Esophagus muscularis mucosa (tissue), 4 donors: ENCODE results near the gene ATL1. TPM values are rescaled to one million over a fixed set of nuclear protein-coding genes. Genes with fewer than 3 reads are reported as not detected.
A peak's percentile ranks its signal among the peaks of the same experiment; 100 is the strongest.

Experiments used
- DNase-seq: peaks from one replicate; pipeline ENCODE4 v3.0.0-alpha.2; 2017; ENCODE audit errors: extremely low spot score
- H3K27ac ChIP-seq, 4 donors: fragments of 200-600 bp; sonication (generic); replicated peaks in 1 of 4; 1 replicate in 3 of 4; 2 replicates in 1 of 4; pipeline ENCODE4 v1.5.1; 2016 to 2019; ENCODE audit warnings: mild to moderate bottlenecking in 1 of 4
- H3K27me3 ChIP-seq, 4 donors: fragments of 200-600 bp; sonication (generic); one replicate each; pipeline versions ENCODE4 v1.5.1 to v1.6.0; 2016 to 2019
- H3K36me3 ChIP-seq, 4 donors: fragments of 200-600 bp; sonication (generic); one replicate each; pipeline ENCODE4 v1.5.1; 2016 to 2019
- H3K4me1 ChIP-seq, 4 donors: fragments of 200-600 bp; sonication (generic); one replicate each; pipeline ENCODE4 v1.5.1; 2016 to 2019
- H3K4me3 ChIP-seq, 4 donors: fragments of 200-600 bp; sonication (generic); 1 replicate in 2 of 4; 2 replicates in 2 of 4; pipeline ENCODE4 v1.5.1; 2016 to 2019; ENCODE audit warnings: mild to moderate bottlenecking in 4 of 4, moderate library complexity in 1 of 4
- H3K9me3 ChIP-seq, 4 donors: fragments of 200-600 bp; sonication (generic); 1 replicate in 3 of 4; 2 replicates in 1 of 4; pipeline ENCODE4 v1.5.1; 2016 to 2019
- EP300 ChIP-seq: sonication (generic); formaldehyde crosslinking; IDR thresholded peaks from one replicate; pipeline ENCODE4 v1.6.1; 2017; ENCODE audit warnings: antibody characterized with exemption
- POLR2A ChIP-seq: fragments of 450-650 bp; IDR thresholded peaks from one replicate; pipeline ENCODE4 v1.6.1; 2017; ENCODE audit warnings: antibody characterized with exemption, moderate library complexity, mild to moderate bottlenecking, low read depth
- POLR2AphosphoS5 ChIP-seq, 2 donors: sonication (generic); formaldehyde crosslinking; IDR thresholded peaks; one replicate each; pipeline ENCODE4 v1.6.1; 2017; ENCODE audit warnings: antibody characterized with exemption in 2 of 2
- WGBS: methylation state at CpG from one replicate; pipeline ENCODE4 v1.1.5; 2018; 5-methylcytosine and 5-hydroxymethylcytosine counted together
- intact Hi-C: fragments of 100-400 bp; cut with DNase I; formaldehyde crosslinking; loops from one replicate; pipeline ENCODE4 v1.15.1; 2023
- total RNA-seq, 4 donors: library from RNA; depleted of rRNA; stranded (reverse); fragments of >200 nt; gene quantifications; one replicate each; pipeline versions ENCODE4 v1.1.0 to v1.2.1, GENCODE V29; 2016
- TF ChIP-seq, protein P1 (sequence below), 3 experiments: fragments of 200-600 bp in 2 of 3; fragments of 450-650 bp in 1 of 3; sonication (generic) in 2 of 3; IDR thresholded peaks; one replicate each; pipeline ENCODE4 v1.5.1; 2017 to 2019; ENCODE audit warnings: antibody characterized with exemption in 3 of 3, mild to moderate bottlenecking in 2 of 3, moderate library complexity in 1 of 3

The ATL1 gene
- total RNA-seq, 4 donors from 2014 or later: 13.6 to 27.9 (median 18.6) TPM

DNA sequence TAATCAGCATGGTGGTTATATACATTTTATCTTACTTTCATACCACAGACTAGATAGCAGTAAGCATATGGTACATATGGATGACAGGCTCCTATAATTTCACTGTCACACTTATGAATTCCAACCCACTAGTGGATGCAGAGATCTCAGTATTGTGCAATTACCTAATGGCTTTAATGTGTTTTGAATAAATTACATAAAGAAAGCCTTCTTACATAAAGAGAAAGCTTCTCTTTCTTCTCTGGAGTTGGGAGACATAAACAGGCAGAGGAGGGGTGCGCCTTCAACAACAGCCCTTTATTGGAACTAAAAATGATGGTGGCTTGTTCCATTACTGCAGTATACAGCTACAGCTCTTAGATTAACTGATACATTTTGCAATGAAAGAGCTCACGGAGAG is 55.6 kb downstream of the ATL1 start:
- no peak for DNase-seq
- Histone ChIP-seq H3K27me3 (no peaks in the 10 kb centered on the region), H3K9me3 (no peaks in the 10 kb centered on the region), H3K36me3 (peaks cover 0 to 37% (median 3%) of the 10 kb centered on the region in 4 donors), H3K27ac (no peak overlapping the region), H3K4me1 (no peaks in the 10 kb centered on the region), H3K4me3 (no peak overlapping the region)
- TF ChIP-seq EP300 (no peak), POLR2AphosphoS5 (IDR thresholded peaks at IDR 0.05) (no peak), POLR2A (no peak)
- TF ChIP-seq, protein P1, sequence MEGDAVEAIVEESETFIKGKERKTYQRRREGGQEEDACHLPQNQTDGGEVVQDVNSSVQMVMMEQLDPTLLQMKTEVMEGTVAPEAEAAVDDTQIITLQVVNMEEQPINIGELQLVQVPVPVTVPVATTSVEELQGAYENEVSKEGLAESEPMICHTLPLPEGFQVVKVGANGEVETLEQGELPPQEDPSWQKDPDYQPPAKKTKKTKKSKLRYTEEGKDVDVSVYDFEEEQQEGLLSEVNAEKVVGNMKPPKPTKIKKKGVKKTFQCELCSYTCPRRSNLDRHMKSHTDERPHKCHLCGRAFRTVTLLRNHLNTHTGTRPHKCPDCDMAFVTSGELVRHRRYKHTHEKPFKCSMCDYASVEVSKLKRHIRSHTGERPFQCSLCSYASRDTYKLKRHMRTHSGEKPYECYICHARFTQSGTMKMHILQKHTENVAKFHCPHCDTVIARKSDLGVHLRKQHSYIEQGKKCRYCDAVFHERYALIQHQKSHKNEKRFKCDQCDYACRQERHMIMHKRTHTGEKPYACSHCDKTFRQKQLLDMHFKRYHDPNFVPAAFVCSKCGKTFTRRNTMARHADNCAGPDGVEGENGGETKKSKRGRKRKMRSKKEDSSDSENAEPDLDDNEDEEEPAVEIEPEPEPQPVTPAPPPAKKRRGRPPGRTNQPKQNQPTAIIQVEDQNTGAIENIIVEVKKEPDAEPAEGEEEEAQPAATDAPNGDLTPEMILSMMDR (IDR thresholded peaks at IDR 0.05): no peak
- intact Hi-C loops: no loop called here
- WGBS: 93% methylated on average over 2 of the region's 2 CpGs

DNA sequence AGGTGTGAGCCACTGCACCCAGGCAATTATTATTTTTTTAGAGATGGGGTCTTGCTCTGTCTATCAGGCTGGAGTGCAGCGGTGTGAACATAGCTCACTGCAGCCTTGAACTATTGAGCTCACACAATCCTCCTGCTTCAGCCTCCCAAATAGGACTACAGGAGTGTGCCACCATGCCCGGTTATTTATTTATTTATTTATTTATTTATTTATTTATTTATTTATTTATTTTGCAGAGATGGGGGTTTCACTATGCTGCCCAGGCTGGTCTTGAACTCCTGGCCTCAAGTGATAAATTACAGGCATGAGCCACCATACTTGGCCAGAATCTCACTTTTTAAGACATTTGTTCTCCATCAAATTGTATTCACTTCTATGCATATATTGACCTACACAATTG is 56.3 kb downstream of the ATL1 start:
- no peak for DNase-seq

DNA sequence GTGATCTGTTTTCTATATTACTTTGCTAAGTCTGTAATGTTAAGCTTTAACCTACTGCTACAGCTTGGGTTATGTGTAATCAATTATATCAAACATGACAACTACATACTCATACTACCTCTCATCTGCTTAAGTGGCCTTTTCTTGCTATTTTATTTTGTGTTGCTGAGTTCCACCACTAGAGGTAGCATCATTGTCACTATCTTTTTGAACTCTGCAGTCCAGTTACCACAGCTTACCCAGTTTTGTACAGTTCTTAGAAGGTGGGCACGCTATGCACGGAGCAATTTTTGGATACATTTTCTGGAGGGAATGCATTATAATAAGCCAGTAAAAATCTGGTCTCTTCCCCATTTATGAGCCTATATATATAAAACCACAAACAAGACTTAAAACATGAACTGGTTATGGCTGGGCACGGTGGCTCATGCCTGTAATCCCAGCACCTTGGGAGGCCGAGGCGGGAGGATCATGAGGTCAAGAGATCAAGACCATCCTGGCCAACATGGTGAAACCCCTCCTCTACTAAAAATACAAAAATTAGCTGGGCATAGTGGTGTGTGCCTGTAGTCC is 59.7 kb downstream of the ATL1 start:
- H3K4me3 ChIP-seq: no peak overlapping the region
- TF ChIP-seq POLR2A: no peak
- no peak for TF ChIP-seq POLR2AphosphoS5 (IDR thresholded peaks at IDR 0.05)
- TF ChIP-seq, protein P1 (IDR thresholded peaks at IDR 0.05): peak; percentile 36 to 56 (median 41)
- H3K27ac ChIP-seq: no peak overlapping the region
- no peaks in the 10 kb centered on the region for H3K9me3 ChIP-seq
- H3K4me1 ChIP-seq: no peaks in the 10 kb centered on the region
- intact Hi-C loops: loop anchor here (2.0 kb wide), 1 partner anchor 95 kb away; no protein-coding TSS in a partner anchor
- DNase-seq: no peak
- H3K36me3 ChIP-seq: peaks cover 0 to 51% (median 6%) of the 10 kb centered on the region in 4 donors
- 92% methylated on average over 5 of the region's 5 CpGs for WGBS
- H3K27me3 ChIP-seq: no peaks in the 10 kb centered on the region

More for the DNA sequence above, 56.3 kb downstream of the ATL1 start:
- WGBS: 92% methylated on average over 2 of the region's 2 CpGs
- H3K9me3 ChIP-seq: no peaks in the 10 kb centered on the region
- TF ChIP-seq POLR2A (no peak), POLR2AphosphoS5 (IDR thresholded peaks at IDR 0.05) (no peak), EP300 (no peak)
- TF ChIP-seq, protein P1 (IDR thresholded peaks at IDR 0.05): no peak
- intact Hi-C loops: no loop called here
- peaks cover 0 to 37% (median 3%) of the 10 kb centered on the region in 4 donors for H3K36me3 ChIP-seq
- no peaks in the 10 kb centered on the region for H3K27me3 ChIP-seq
- H3K27ac ChIP-seq: no peak overlapping the region
- H3K4me1 ChIP-seq: no peaks in the 10 kb centered on the region
- H3K4me3 ChIP-seq: no peak overlapping the region

DNA sequence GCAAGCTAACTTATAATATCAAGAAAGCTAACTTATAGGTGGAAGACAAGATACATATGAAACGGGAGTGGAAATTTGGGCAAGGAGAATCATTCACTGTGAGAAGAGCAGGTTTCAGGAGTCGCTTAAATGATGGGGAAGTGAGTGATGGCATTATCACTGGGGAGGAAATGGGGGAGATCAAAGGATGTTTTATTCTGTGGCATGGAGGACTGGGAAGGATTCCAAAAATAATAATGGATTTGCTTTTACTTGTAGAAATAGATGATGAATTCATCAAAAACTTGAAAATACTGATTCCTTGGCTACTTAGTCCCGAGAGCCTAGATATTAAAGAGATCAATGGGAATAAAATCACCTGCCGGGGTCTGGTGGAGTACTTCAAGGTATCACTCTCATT is 60.4 kb downstream of the ATL1 start:
- Histone ChIP-seq H3K27me3 (no peaks in the 10 kb centered on the region), H3K4me1 (no peaks in the 10 kb centered on the region), H3K36me3 (peaks cover 0 to 49% (median 9%) of the 10 kb centered on the region in 4 donors), H3K9me3 (no peaks in the 10 kb centered on the region), H3K27ac (no peak overlapping the region), H3K4me3 (no peak overlapping the region)
- TF ChIP-seq POLR2A (no peak), POLR2AphosphoS5 (IDR thresholded peaks at IDR 0.05) (no peak), EP300 (no peak)
- TF ChIP-seq, protein P1 (IDR thresholded peaks at IDR 0.05): no peak
- WGBS: 81% methylated on average over 4 of the region's 4 CpGs
- no peak for DNase-seq
- intact Hi-C loops: no loop called here

DNA sequence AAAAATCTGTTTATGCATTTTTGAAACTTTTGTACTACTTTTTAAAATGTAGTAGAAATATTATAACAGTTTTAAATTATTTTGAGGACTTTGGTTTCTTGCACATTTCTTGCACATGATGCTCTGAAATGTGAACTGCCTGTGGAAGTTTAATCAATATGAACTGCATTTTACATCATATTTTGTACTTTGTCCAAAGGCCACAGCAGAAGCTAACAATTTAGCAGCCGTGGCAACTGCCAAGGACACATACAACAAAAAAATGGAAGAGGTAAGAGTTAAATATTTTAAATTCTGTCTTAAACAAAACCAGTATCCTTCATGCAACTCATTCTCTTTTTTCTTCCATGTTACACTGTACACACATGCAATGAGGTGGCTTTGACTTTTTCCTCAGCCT is 63.0 kb downstream of the ATL1 start:
- Histone ChIP-seq H3K4me1 (no peaks in the 10 kb centered on the region), H3K27me3 (no peaks in the 10 kb centered on the region), H3K9me3 (no peaks in the 10 kb centered on the region), H3K27ac (no peak overlapping the region), H3K36me3 (peaks cover 0 to 48% (median 15%) of the 10 kb centered on the region in 4 donors), H3K4me3 (no peak overlapping the region)
- TF ChIP-seq POLR2AphosphoS5 (IDR thresholded peaks at IDR 0.05) (no peak), POLR2A (no peak), EP300 (no peak)
- TF ChIP-seq, protein P1 (IDR thresholded peaks at IDR 0.05): no peak
- 82% methylated on average over 1 of the region's 1 CpG for WGBS
- DNase-seq: no peak
- intact Hi-C loops: no loop called here
